ENCODE data around the gene NCAM2.

NCAM2 gene

GRCh38 chr21:21103692-21104091 lies 105.5 kb downstream of the NCAM2 start:
- no peaks in the 10 kb centered on the region for H3K27me3 ChIP-seq (ENCODE audit: insufficient read depth, low read length, poor library complexity)
- no peaks in the 10 kb centered on the region for H3K36me3 ChIP-seq (ENCODE audit: control insufficient read depth, insufficient read depth, low read length)
- H4K8ac ChIP-seq (ENCODE audit: low read depth, low read length) = no peak overlapping the region
- H3K79me1 ChIP-seq (ENCODE audit: low read length) = no peaks in the 10 kb centered on the region
- no peak overlapping the region for H2BK120ac ChIP-seq (ENCODE audit: low read depth, low read length)
- H3K23ac ChIP-seq (ENCODE audit: low read length) = no peak overlapping the region
- no peak overlapping the region for H4K5ac ChIP-seq (ENCODE audit: low read length)
- WGBS (ENCODE audit: extremely low coverage, insufficient coverage, low lambda C conversion rate) = no CpG with 5 or more reads among the region's 3 CpGs
- no peak overlapping the region for H3K27ac ChIP-seq (ENCODE audit: low read depth, low read length)
- H2BK5ac ChIP-seq (ENCODE audit: low read length) = no peak overlapping the region
- H3K18ac ChIP-seq (ENCODE audit: low read length) = no peak overlapping the region
- H3K4me1 ChIP-seq (ENCODE audit: control insufficient read depth, low read depth, low read length) = no peaks in the 10 kb centered on the region
- no peak for DNase-seq
- H3K4me3 ChIP-seq (ENCODE audit: low read length) = no peak overlapping the region
- no peak overlapping the region for H3K56ac ChIP-seq (ENCODE audit: low read length)
- H3K79me2 ChIP-seq (ENCODE audit: control insufficient read depth, insufficient read depth, low read length) = no peaks in the 10 kb centered on the region
- no peak overlapping the region for H2AK5ac ChIP-seq (ENCODE audit: low read length)
- H2BK15ac ChIP-seq (replicated peaks; ENCODE audit: low read depth) = no peak overlapping the region
- H3K4me2 ChIP-seq (ENCODE audit: low read length) = no peak overlapping the region
- no peak overlapping the region for H3K4ac ChIP-seq (ENCODE audit: low read depth, low read length)
- no peak overlapping the region for H3K9ac ChIP-seq (ENCODE audit: low read length)

GRCh38 chr21:21109736-21110135 lies 111.5 kb downstream of the NCAM2 start:
- no peak overlapping the region for H3K18ac ChIP-seq (ENCODE audit: low read length)
- no peaks in the 10 kb centered on the region for H3K4me1 ChIP-seq (ENCODE audit: control insufficient read depth, low read depth, low read length)
- no peak overlapping the region for H2BK15ac ChIP-seq (replicated peaks; ENCODE audit: low read depth)
- H3K9ac ChIP-seq (ENCODE audit: low read length) = no peak overlapping the region
- H3K56ac ChIP-seq (ENCODE audit: low read length) = no peak overlapping the region
- H3K36me3 ChIP-seq (ENCODE audit: control insufficient read depth, insufficient read depth, low read length) = no peaks in the 10 kb centered on the region
- H2AK5ac ChIP-seq (ENCODE audit: low read length) = no peak overlapping the region
- WGBS (ENCODE audit: extremely low coverage, insufficient coverage, low lambda C conversion rate) = no CpG with 5 or more reads among the region's 4 CpGs
- H3K4me2 ChIP-seq (ENCODE audit: low read length) = no peak overlapping the region
- H3K79me2 ChIP-seq (ENCODE audit: control insufficient read depth, insufficient read depth, low read length) = no peaks in the 10 kb centered on the region
- no peak overlapping the region for H2BK120ac ChIP-seq (ENCODE audit: low read depth, low read length)
- H3K27ac ChIP-seq (ENCODE audit: low read depth, low read length) = no peak overlapping the region
- H2BK5ac ChIP-seq (ENCODE audit: low read length) = no peak overlapping the region
- H4K8ac ChIP-seq (ENCODE audit: low read depth, low read length) = no peak overlapping the region
- H3K23ac ChIP-seq (ENCODE audit: low read length) = no peak overlapping the region
- H3K79me1 ChIP-seq (ENCODE audit: low read length) = no peaks in the 10 kb centered on the region
- H3K27me3 ChIP-seq (ENCODE audit: insufficient read depth, low read length, poor library complexity) = no peaks in the 10 kb centered on the region
- H4K5ac ChIP-seq (ENCODE audit: low read length) = no peak overlapping the region
- H3K4me3 ChIP-seq (ENCODE audit: low read length) = no peak overlapping the region
- H3K4ac ChIP-seq (ENCODE audit: low read depth, low read length) = no peak overlapping the region
- DNase-seq = no peak

- H4K5ac ChIP-seq (ENCODE audit: low read length) = no peak overlapping the region
- no peaks in the 10 kb centered on the region for H3K4me1 ChIP-seq (ENCODE audit: control insufficient read depth, low read depth, low read length)
- no peak overlapping the region for H3K9ac ChIP-seq (ENCODE audit: low read length)
- no CpG with 5 or more reads among the region's 8 CpGs for WGBS (ENCODE audit: extremely low coverage, insufficient coverage, low lambda C conversion rate)
- no peaks in the 10 kb centered on the region for H3K27me3 ChIP-seq (ENCODE audit: insufficient read depth, low read length, poor library complexity)
- no peak overlapping the region for H2BK15ac ChIP-seq (replicated peaks; ENCODE audit: low read depth)
- no peak overlapping the region for H2BK120ac ChIP-seq (ENCODE audit: low read depth, low read length)
- H3K27ac ChIP-seq (ENCODE audit: low read depth, low read length) = no peak overlapping the region
- H3K23ac ChIP-seq (ENCODE audit: low read length) = no peak overlapping the region
- H3K36me3 ChIP-seq (ENCODE audit: control insufficient read depth, insufficient read depth, low read length) = no peaks in the 10 kb centered on the region
- no peak overlapping the region for H3K4me3 ChIP-seq (ENCODE audit: low read length)
- no peaks in the 10 kb centered on the region for H3K79me2 ChIP-seq (ENCODE audit: control insufficient read depth, insufficient read depth, low read length)
- no peak overlapping the region for H3K18ac ChIP-seq (ENCODE audit: low read length)
- H3K4me2 ChIP-seq (ENCODE audit: low read length) = no peak overlapping the region
- H3K4ac ChIP-seq (ENCODE audit: low read depth, low read length) = no peak overlapping the region
- no peak overlapping the region for H4K8ac ChIP-seq (ENCODE audit: low read depth, low read length)
- no peak overlapping the region for H2BK5ac ChIP-seq (ENCODE audit: low read length)
- peak; percentile 35 for DNase-seq
- no peak overlapping the region for H3K56ac ChIP-seq (ENCODE audit: low read length)
- no peak overlapping the region for H2AK5ac ChIP-seq (ENCODE audit: low read length)
- H3K79me1 ChIP-seq (ENCODE audit: low read length) = no peaks in the 10 kb centered on the region
Measured at GRCh38 chr21:21111309-21111920, 113.2 kb downstream of the NCAM2 start.

- DNase-seq = no peak
- WGBS (ENCODE audit: extremely low coverage, insufficient coverage, low lambda C conversion rate) = no CpG with 5 or more reads among the region's 4 CpGs
- no peak overlapping the region for H3K4me2 ChIP-seq (ENCODE audit: low read length)
- no peak overlapping the region for H3K4me3 ChIP-seq (ENCODE audit: low read length)
- no peaks in the 10 kb centered on the region for H3K79me1 ChIP-seq (ENCODE audit: low read length)
- H3K4ac ChIP-seq (ENCODE audit: low read depth, low read length) = no peak overlapping the region
- no peaks in the 10 kb centered on the region for H3K36me3 ChIP-seq (ENCODE audit: control insufficient read depth, insufficient read depth, low read length)
- no peak overlapping the region for H2BK15ac ChIP-seq (replicated peaks; ENCODE audit: low read depth)
- no peak overlapping the region for H4K8ac ChIP-seq (ENCODE audit: low read depth, low read length)
- H3K23ac ChIP-seq (ENCODE audit: low read length) = no peak overlapping the region
- H3K79me2 ChIP-seq (ENCODE audit: control insufficient read depth, insufficient read depth, low read length) = no peaks in the 10 kb centered on the region
- no peak overlapping the region for H2AK5ac ChIP-seq (ENCODE audit: low read length)
- H3K56ac ChIP-seq (ENCODE audit: low read length) = no peak overlapping the region
- H2BK5ac ChIP-seq (ENCODE audit: low read length) = no peak overlapping the region
- no peaks in the 10 kb centered on the region for H3K27me3 ChIP-seq (ENCODE audit: insufficient read depth, low read length, poor library complexity)
- no peak overlapping the region for H3K9ac ChIP-seq (ENCODE audit: low read length)
- no peak overlapping the region for H3K18ac ChIP-seq (ENCODE audit: low read length)
- no peaks in the 10 kb centered on the region for H3K4me1 ChIP-seq (ENCODE audit: control insufficient read depth, low read depth, low read length)
- no peak overlapping the region for H4K5ac ChIP-seq (ENCODE audit: low read length)
- no peak overlapping the region for H3K27ac ChIP-seq (ENCODE audit: low read depth, low read length)
- H2BK120ac ChIP-seq (ENCODE audit: low read depth, low read length) = no peak overlapping the region
Measured at GRCh38 chr21:21114461-21114860, 116.3 kb downstream of the NCAM2 start.

GRCh38 chr21:21119091-21119490 lies 120.9 kb downstream of the NCAM2 start:
- Histone ChIP-seq H3K79me1 (ENCODE audit: low read length) (no peaks in the 10 kb centered on the region), H3K56ac (ENCODE audit: low read length) (no peak overlapping the region), H3K4me3 (ENCODE audit: low read length) (no peak overlapping the region), H2BK120ac (ENCODE audit: low read depth, low read length) (no peak overlapping the region), H2BK15ac (replicated peaks; ENCODE audit: low read depth) (no peak overlapping the region), H2AK5ac (ENCODE audit: low read length) (no peak overlapping the region), H3K4me1 (ENCODE audit: control insufficient read depth, low read depth, low read length) (no peaks in the 10 kb centered on the region), H3K4ac (ENCODE audit: low read depth, low read length) (no peak overlapping the region), H2BK5ac (ENCODE audit: low read length) (no peak overlapping the region), H3K18ac (ENCODE audit: low read length) (no peak overlapping the region), H4K8ac (ENCODE audit: low read depth, low read length) (no peak overlapping the region), H4K5ac (ENCODE audit: low read length) (no peak overlapping the region), H3K23ac (ENCODE audit: low read length) (no peak overlapping the region), H3K27ac (ENCODE audit: low read depth, low read length) (no peak overlapping the region), H3K4me2 (ENCODE audit: low read length) (no peak overlapping the region), H3K79me2 (ENCODE audit: control insufficient read depth, insufficient read depth, low read length) (no peaks in the 10 kb centered on the region), H3K27me3 (ENCODE audit: insufficient read depth, low read length, poor library complexity) (no peaks in the 10 kb centered on the region), H3K9ac (ENCODE audit: low read length) (no peak overlapping the region), H3K36me3 (ENCODE audit: control insufficient read depth, insufficient read depth, low read length) (no peaks in the 10 kb centered on the region)
- WGBS (ENCODE audit: extremely low coverage, insufficient coverage, low lambda C conversion rate) = no CpG with 5 or more reads among the region's 2 CpGs
- DNase-seq = no peak

- no peak overlapping the region for H4K8ac ChIP-seq (ENCODE audit: low read depth, low read length)
- H3K79me2 ChIP-seq (ENCODE audit: control insufficient read depth, insufficient read depth, low read length) = no peaks in the 10 kb centered on the region
- no peak overlapping the region for H2BK5ac ChIP-seq (ENCODE audit: low read length)
- no peak overlapping the region for H3K4ac ChIP-seq (ENCODE audit: low read depth, low read length)
- no peak for DNase-seq
- H3K4me1 ChIP-seq (ENCODE audit: control insufficient read depth, low read depth, low read length) = no peaks in the 10 kb centered on the region
- no peaks in the 10 kb centered on the region for H3K79me1 ChIP-seq (ENCODE audit: low read length)
- H3K36me3 ChIP-seq (ENCODE audit: control insufficient read depth, insufficient read depth, low read length) = no peaks in the 10 kb centered on the region
- no CpG with 5 or more reads among the region's 3 CpGs for WGBS (ENCODE audit: extremely low coverage, insufficient coverage, low lambda C conversion rate)
- no peak overlapping the region for H3K4me2 ChIP-seq (ENCODE audit: low read length)
- H3K27me3 ChIP-seq (ENCODE audit: insufficient read depth, low read length, poor library complexity) = no peaks in the 10 kb centered on the region
- no peak overlapping the region for H2BK120ac ChIP-seq (ENCODE audit: low read depth, low read length)
- no peak overlapping the region for H4K5ac ChIP-seq (ENCODE audit: low read length)
- no peak overlapping the region for H3K4me3 ChIP-seq (ENCODE audit: low read length)
- H3K23ac ChIP-seq (ENCODE audit: low read length) = no peak overlapping the region
- H2AK5ac ChIP-seq (ENCODE audit: low read length) = no peak overlapping the region
- H2BK15ac ChIP-seq (replicated peaks; ENCODE audit: low read depth) = no peak overlapping the region
- H3K56ac ChIP-seq (ENCODE audit: low read length) = no peak overlapping the region
- H3K27ac ChIP-seq (ENCODE audit: low read depth, low read length) = no peak overlapping the region
- H3K18ac ChIP-seq (ENCODE audit: low read length) = no peak overlapping the region
- H3K9ac ChIP-seq (ENCODE audit: low read length) = no peak overlapping the region
Measured at GRCh38 chr21:21122680-21123079, 124.5 kb downstream of the NCAM2 start.
